H1 (cell line): ENCODE results near the gene COQ8B. TPM values are rescaled to one million over a fixed set of nuclear protein-coding genes. Genes with fewer than 3 reads are reported as not detected.

Source experiments
- CTCF ChIA-PET: fragments of 300-600 bp; sonication (Branson Sonifier 250); formaldehyde crosslinking; loops from one replicate; lab custom pipeline; 2021; ENCODE audit not compliant: partially characterized antibody; lab: Charles Lee
- POLR2A ChIA-PET: fragments of 300-600 bp; sonication (Branson Sonifier 250); formaldehyde crosslinking; loops from one replicate; lab custom pipeline; 2021; ENCODE audit warnings: inconsistent platforms; ENCODE audit not compliant: partially characterized antibody; lab: Charles Lee
- DNase-seq, 2 experiments: peaks; one replicate each; pipeline versions ENCODE4 v3.0.0 to v3.0.0-alpha.2; 2010 to 2022; ENCODE audit warnings: low spot score in 2 of 2, low read depth in 1 of 2, mixed read lengths in 1 of 2
- FAIRE-seq: peaks from 2 replicates; lab custom pipeline; 2011; peaks lifted over from hg19 to GRCh38; lab: Jason Lieb, UNC
- H2AFZ ChIP-seq: 2 replicates; pipeline ENCODE4 v1.8.1; 2012; ENCODE audit warnings: low read length, inconsistent platforms
- H2AK5ac ChIP-seq: 2 replicates; pipeline ENCODE4 v1.6.1; 2013; ENCODE audit warnings: low read depth, low read length
- H2BK120ac ChIP-seq: replicated peaks from 2 replicates; pipeline ENCODE3; 2013; ENCODE audit warnings: low read depth, low read length, inconsistent platforms
- H2BK12ac ChIP-seq: 2 replicates; pipeline ENCODE4 v1.6.1; 2013; ENCODE audit warnings: low read depth, low read length
- H2BK15ac ChIP-seq: 2 replicates; pipeline ENCODE4 v1.6.1; 2013; ENCODE audit warnings: low read length
- H2BK20ac ChIP-seq: 2 replicates; pipeline ENCODE4 v1.6.1; 2013; ENCODE audit warnings: low read length
- H2BK5ac ChIP-seq: 2 replicates; pipeline ENCODE4 v1.6.1; 2013; ENCODE audit warnings: low read depth, low read length
- H3K14ac ChIP-seq: 2 replicates; pipeline ENCODE4 v1.6.1; 2013; ENCODE audit warnings: inconsistent platforms; ENCODE audit not compliant: insufficient read length
- H3K18ac ChIP-seq: 2 replicates; pipeline ENCODE4 v1.6.1; 2013; ENCODE audit warnings: low read length; ENCODE audit errors: extremely low read depth
- H3K23ac ChIP-seq: 2 replicates; pipeline ENCODE4 v1.6.1; 2013; ENCODE audit warnings: inconsistent platforms; ENCODE audit not compliant: insufficient read length
- H3K23me2 ChIP-seq: 2 replicates; pipeline ENCODE4 v1.6.1; 2013; ENCODE audit warnings: low read depth, low read length
- H3K27ac ChIP-seq: 2 replicates; pipeline ENCODE4 v1.6.1; 2011; ENCODE audit warnings: low read depth, low read length, inconsistent platforms
- H3K27me3 ChIP-seq, 4 experiments: replicated peaks in 1 of 4; 1 replicate in 1 of 4; 2 replicates in 3 of 4; pipeline versions ENCODE4 v1.6.1 to v1.8.1; 2011 to 2013; ENCODE audit warnings: low read length in 3 of 4, mild to moderate bottlenecking in 3 of 4, inconsistent platforms in 2 of 4, mixed read lengths in 2 of 4, moderate library complexity in 1 of 4; ENCODE audit not compliant: control insufficient read depth in 3 of 4, insufficient read depth in 3 of 4; ENCODE audit errors: extremely low read depth in 1 of 4
- H3K36me3 ChIP-seq, 4 experiments: 2 replicates each; pipeline versions ENCODE4 v1.6.1 to v1.8.1; 2011 to 2013; ENCODE audit warnings: mild to moderate bottlenecking in 4 of 4, low read length in 3 of 4, moderate library complexity in 2 of 4, control low read depth in 1 of 4, inconsistent platforms in 1 of 4; ENCODE audit not compliant: insufficient read depth in 4 of 4, control insufficient read depth in 2 of 4
- H3K4ac ChIP-seq: replicated peaks from 2 replicates; pipeline ENCODE3; 2013; ENCODE audit warnings: low read length, low read depth, mixed read lengths, inconsistent platforms; ENCODE audit not compliant: insufficient read length
- H3K4me1 ChIP-seq, 4 experiments: replicated peaks in 1 of 4; 1 replicate in 1 of 4; 2 replicates in 3 of 4; pipeline versions ENCODE4 v1.6.1 to v1.8.1; 2011 to 2013; ENCODE audit warnings: low read length in 3 of 4, inconsistent platforms in 2 of 4, mixed read lengths in 1 of 4; ENCODE audit not compliant: insufficient read depth in 4 of 4, control insufficient read depth in 3 of 4
- H3K4me2 ChIP-seq, 2 experiments: 2 replicates each; pipeline versions ENCODE4 v1.6.1 to v1.8.1; 2011 to 2013; ENCODE audit warnings: low read depth in 2 of 2, low read length in 2 of 2, control low read depth in 1 of 2, inconsistent platforms in 1 of 2, mild to moderate bottlenecking in 1 of 2; ENCODE audit not compliant: insufficient read depth in 1 of 2
- H3K4me3 ChIP-seq, 4 experiments: fragments of 200-600, 300-600 bp in 1 of 4; sonication (generic), shearing (Covaris generic), sonication (Bioruptor Twin) in 1 of 4; 2 replicates each; pipeline versions ENCODE4 v1.5.1 to v1.8.1; 2011 to 2016; ENCODE audit warnings: low read length in 4 of 4, low read depth in 3 of 4, control low read depth in 2 of 4, inconsistent platforms in 2 of 4, mild to moderate bottlenecking in 2 of 4, mixed read lengths in 1 of 4, moderate library complexity in 1 of 4; ENCODE audit not compliant: insufficient read depth in 2 of 4; ENCODE audit errors: extremely low read depth in 1 of 4
- H3K56ac ChIP-seq: replicated peaks from 2 replicates; pipeline ENCODE3; 2013; ENCODE audit warnings: low read depth, mild to moderate bottlenecking, mixed read lengths, low read length, inconsistent platforms; ENCODE audit not compliant: insufficient read length
- H3K79me1 ChIP-seq: 2 replicates; pipeline ENCODE4 v1.6.1; 2013; ENCODE audit warnings: low read depth, low read length, control low read depth
- H3K79me2 ChIP-seq, 2 experiments: 2 replicates each; pipeline versions ENCODE4 v1.6.1 to v1.8.1; 2012 to 2013; ENCODE audit warnings: low read length in 2 of 2, mild to moderate bottlenecking in 2 of 2, inconsistent platforms in 1 of 2; ENCODE audit not compliant: insufficient read depth in 2 of 2, control insufficient read depth in 1 of 2
- H3K9ac ChIP-seq, 4 experiments: replicated peaks in 1 of 4; 1 replicate in 1 of 4; 2 replicates in 3 of 4; pipeline versions ENCODE4 v1.6.1 to v1.8.1; 2011 to 2013; ENCODE audit warnings: low read depth in 3 of 4, low read length in 3 of 4, control low read depth in 2 of 4, mild to moderate bottlenecking in 2 of 4, moderate library complexity in 2 of 4, inconsistent platforms in 1 of 4; ENCODE audit errors: extremely low read depth in 1 of 4
- H3K9me3 ChIP-seq, 2 experiments: 2 replicates each; pipeline versions ENCODE4 v1.6.1 to v1.8.1; 2012 to 2013; ENCODE audit warnings: mild to moderate bottlenecking in 2 of 2, moderate library complexity in 2 of 2, control low read depth in 1 of 2, inconsistent platforms in 1 of 2, low read depth in 1 of 2, low read length in 1 of 2, mixed read lengths in 1 of 2; ENCODE audit not compliant: insufficient read depth in 2 of 2
- H4K20me1 ChIP-seq, 2 experiments: replicated peaks in 1 of 2; 2 replicates each; pipeline versions ENCODE3 to v1.8.1; 2011 to 2013; ENCODE audit warnings: inconsistent platforms in 2 of 2, low read length in 2 of 2, mild to moderate bottlenecking in 1 of 2; ENCODE audit not compliant: insufficient read depth in 2 of 2, control insufficient read depth in 1 of 2
- H4K5ac ChIP-seq: 2 replicates; pipeline ENCODE4 v1.6.1; 2013; ENCODE audit warnings: low read length, low read depth, mixed read lengths, inconsistent platforms; ENCODE audit not compliant: insufficient read length
- H4K8ac ChIP-seq: 2 replicates; pipeline ENCODE4 v1.8.0; 2013; ENCODE audit warnings: mild to moderate bottlenecking, moderate library complexity, low read length, inconsistent platforms; ENCODE audit not compliant: insufficient read depth; ENCODE audit errors: extremely low read depth
- H4K91ac ChIP-seq: replicated peaks from 2 replicates; pipeline ENCODE3; 2013; ENCODE audit warnings: low read length, mixed read lengths, inconsistent platforms; ENCODE audit not compliant: insufficient read length
- ASH2L ChIP-seq: fragments of 200-600, 300-600 bp; sonication (generic); IDR thresholded peaks from one replicate; pipeline ENCODE4 v1.7.1; 2017; ENCODE audit warnings: low read length
- BRCA1 ChIP-seq: IDR thresholded peaks from 2 replicates; pipeline ENCODE4 v1.6.1; 2012; ENCODE audit warnings: low read depth, low read length, improper control_type of control experiment
- KDM4A ChIP-seq: IDR thresholded peaks from one replicate; pipeline ENCODE4 v1.7.1; 2012; ENCODE audit warnings: low read depth, mild to moderate bottlenecking, moderate library complexity, low read length, inconsistent platforms; ENCODE audit not compliant: severe bottlenecking
- MAX ChIP-seq: IDR thresholded peaks from 2 replicates; pipeline ENCODE4 v1.6.1; 2012; ENCODE audit warnings: inconsistent platforms
- PHF8 ChIP-seq: fragments of 200-600 bp; sonication (generic); conservative IDR thresholded peaks from 2 replicates; pipeline ENCODE4 v1.7.1; 2012; ENCODE audit warnings: low read depth, mild to moderate bottlenecking, inconsistent platforms, low read length, moderate library complexity
- POLR2AphosphoS5 ChIP-seq: IDR thresholded peaks from 2 replicates; pipeline ENCODE4 v1.6.1; 2011; ENCODE audit warnings: low read depth, low read length
- SIN3A ChIP-seq, 2 experiments: IDR thresholded peaks in 1 of 2; conservative IDR thresholded peaks in 1 of 2; 2 replicates each; pipeline ENCODE4 v1.6.1; 2011 to 2012; ENCODE audit warnings: low read length in 2 of 2, improper control_type of control experiment in 1 of 2, low read depth in 1 of 2, mild to moderate bottlenecking in 1 of 2
- SIRT6 ChIP-seq: IDR thresholded peaks from one replicate; pipeline ENCODE4 v1.7.1; 2012; ENCODE audit warnings: low read length, inconsistent platforms
- SRF ChIP-seq: IDR thresholded peaks from 2 replicates; pipeline ENCODE4 v1.6.1; 2011; ENCODE audit warnings: mild to moderate bottlenecking, low read depth, low read length, moderate library complexity
- TBP ChIP-seq: IDR thresholded peaks from 2 replicates; pipeline ENCODE4 v1.6.1; 2011; ENCODE audit warnings: low read depth, low read length, improper control_type of control experiment
- TEAD4 ChIP-seq: IDR thresholded peaks from 2 replicates; pipeline ENCODE4 v1.6.1; 2012; ENCODE audit warnings: low read depth, low read length, inconsistent platforms, mixed read lengths
- WGBS, 2 experiments: shearing (Covaris generic) in 1 of 2; methylation state at CpG; one replicate each; pipeline versions ENCODE4 v1.1.6 to v1.1.7; 2013 to 2015; ENCODE audit warnings: low lambda C conversion rate in 2 of 2, mixed read lengths in 2 of 2, inconsistent platforms in 1 of 2, low coverage in 1 of 2, missing lambda C conversion rate in 1 of 2; ENCODE audit not compliant: insufficient replicate concordance in 2 of 2, insufficient coverage in 1 of 2, insufficient read length in 1 of 2; ENCODE audit errors: extremely low coverage in 1 of 2, missing lambda C conversion rate in 1 of 2; 5-methylcytosine and 5-hydroxymethylcytosine counted together
- polyA plus RNA-seq, 7 experiments: library from polyadenylated mRNA; depleted of rRNA in 3 of 7; stranded (reverse) in 5 of 7; unstranded in 2 of 7; fragments of >200 nt in 5 of 7; fragments of 200-250 nt in 2 of 7; gene quantifications; 1 replicate in 5 of 7; 2 replicates in 1 of 7; 4 replicates in 1 of 7; pipeline versions ENCODE4 v1.2.1 to v1.2.3, GENCODE V29; 2011 to 2013; ENCODE audit warnings: missing spikeins in 2 of 7, mixed read lengths in 2 of 7
- total RNA-seq: library from RNA; stranded (reverse); fragmentation: NEBNext Ultra II Directional; extraction: Animal tissue kit (Norgen Biotek cat#: 25700); gene quantifications from 2 replicates; pipeline ENCODE4 v1.2.1, GENCODE V29; 2021

The COQ8B gene
- total and polyA plus RNA-seq, 2 of the 8 experiments (the other 6 are each of a cell fraction or from before 2014, with no cell fraction given): 41.7 to 46.1 TPM

GRCh38 chr19:40705950-40706619 is 10.6 kb downstream of the COQ8B start:
- H3K56ac ChIP-seq: no peak overlapping the region
- no peak overlapping the region for H3K4ac ChIP-seq
- no peak overlapping the region for H3K18ac ChIP-seq
- TF ChIP-seq KDM4A (no peak), SRF (no peak), TBP (no peak), SIN3A (conservative IDR thresholded peaks at IDR 0.05 in 1 of 2, IDR thresholded peaks at IDR 0.05 in 1 of 2; ENCODE audit: low read depth in 1 of 2, low read length in 2 of 2) (no peak), POLR2AphosphoS5 (no peak), TEAD4 (no peak), SIRT6 (no peak), BRCA1 (no peak), ASH2L (no peak), MAX (no peak), PHF8 (no peak)
- no peaks in the 10 kb centered on the region for H3K79me1 ChIP-seq
- no peak overlapping the region for H3K27ac ChIP-seq
- peaks cover 0 to 6% of the 10 kb centered on the region in 2 experiments for H4K20me1 ChIP-seq
- H3K23ac ChIP-seq: no peak overlapping the region
- H2BK20ac ChIP-seq: no peak overlapping the region
- WGBS, 2 experiments: 89% methylated on average over 7 of the region's 7 CpGs; no CpG with 5 or more reads in 1 of the 2 experiments
- H2BK120ac ChIP-seq: no peak overlapping the region
- H3K23me2 ChIP-seq: no peaks in the 10 kb centered on the region
- H4K91ac ChIP-seq: no peak overlapping the region
- H3K36me3 ChIP-seq: peaks cover 12 to 38% (median 28%) of the 10 kb centered on the region in 4 experiments; a peak in 7 of 8 replicates
- H4K5ac ChIP-seq: no peak overlapping the region
- H2AFZ ChIP-seq: no peak overlapping the region
- no peaks in the 10 kb centered on the region for H3K27me3 ChIP-seq
- DNase-seq (no peak), FAIRE-seq (no peak)
- H2BK5ac ChIP-seq: no peak overlapping the region
- H2BK12ac ChIP-seq: no peak overlapping the region
- no peak overlapping the region for H3K4me2 ChIP-seq
- H3K4me1 ChIP-seq: peaks cover 0 to 4% (median 1%) of the 10 kb centered on the region in 4 experiments; a peak in 4 of 7 replicates
- no peaks in the 10 kb centered on the region for H3K9me3 ChIP-seq
- H3K14ac ChIP-seq: no peak overlapping the region
- no peak overlapping the region for H3K4me3 ChIP-seq
- no peak overlapping the region for H3K9ac ChIP-seq
- H2AK5ac ChIP-seq: no peak overlapping the region
- no peak overlapping the region for H2BK15ac ChIP-seq
- H3K79me2 ChIP-seq: no peaks in the 10 kb centered on the region
- H4K8ac ChIP-seq: no peak overlapping the region
- ChIA-PET CTCF (no interaction called here), POLR2A (interaction anchor here (0.6 to 1.4 kb wide), 3 partner anchors 37 to 250 kb away, joined by 3 read pairs; no protein-coding TSS in a partner anchor)
